NK-92 (cell line): Measurements from ENCODE around the gene PWP2.
"Not testable (repeated sequence)": the region's sequence is repeated elsewhere in the genome, so short reads cannot be mapped to it uniquely, and the experiment has no call there.

ENCODE experiments used
- DNase-seq: peaks from one replicate; lab custom pipeline; 2025; ENCODE audit not compliant: unreplicated experiment; lab: John Stamatoyannopoulos, UW

PWP2 gene

GRCh38 chr21:44082648-44083440 is 24.4 kb upstream of the PWP2 start:
- no peak for DNase-seq

DNA sequence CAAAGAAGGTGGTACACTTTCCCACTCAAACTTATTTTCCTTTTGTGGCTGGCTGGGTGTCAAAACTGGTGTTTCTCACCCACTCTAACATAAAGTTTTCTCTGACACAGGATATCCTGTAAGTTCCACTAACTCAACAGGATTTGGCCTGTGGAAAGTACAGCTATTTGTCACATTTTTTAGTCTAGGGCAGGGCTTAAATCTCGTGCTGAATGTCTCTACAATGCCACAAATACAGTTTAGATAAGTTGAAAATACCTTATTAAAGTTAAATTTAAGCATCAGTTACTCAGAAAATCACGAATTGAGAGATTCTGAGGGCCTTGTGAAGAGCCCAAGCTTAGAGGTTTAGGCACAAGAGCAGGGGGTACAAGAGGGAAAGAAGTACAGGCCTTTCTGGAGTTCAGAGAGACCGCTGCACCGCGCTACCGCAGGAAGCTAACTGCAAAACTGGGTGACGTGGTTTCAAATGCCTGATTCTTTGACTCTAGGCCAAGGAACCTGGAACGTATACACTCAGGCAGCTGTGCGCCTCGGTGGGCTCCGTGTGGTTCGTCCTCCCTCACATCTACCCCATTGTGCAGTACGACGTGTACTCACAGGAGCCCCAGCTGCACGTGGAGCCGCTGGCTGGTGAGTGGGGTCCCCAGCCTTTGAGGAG is 23.4 kb upstream of the PWP2 start:
- no peak for DNase-seq

DNA sequence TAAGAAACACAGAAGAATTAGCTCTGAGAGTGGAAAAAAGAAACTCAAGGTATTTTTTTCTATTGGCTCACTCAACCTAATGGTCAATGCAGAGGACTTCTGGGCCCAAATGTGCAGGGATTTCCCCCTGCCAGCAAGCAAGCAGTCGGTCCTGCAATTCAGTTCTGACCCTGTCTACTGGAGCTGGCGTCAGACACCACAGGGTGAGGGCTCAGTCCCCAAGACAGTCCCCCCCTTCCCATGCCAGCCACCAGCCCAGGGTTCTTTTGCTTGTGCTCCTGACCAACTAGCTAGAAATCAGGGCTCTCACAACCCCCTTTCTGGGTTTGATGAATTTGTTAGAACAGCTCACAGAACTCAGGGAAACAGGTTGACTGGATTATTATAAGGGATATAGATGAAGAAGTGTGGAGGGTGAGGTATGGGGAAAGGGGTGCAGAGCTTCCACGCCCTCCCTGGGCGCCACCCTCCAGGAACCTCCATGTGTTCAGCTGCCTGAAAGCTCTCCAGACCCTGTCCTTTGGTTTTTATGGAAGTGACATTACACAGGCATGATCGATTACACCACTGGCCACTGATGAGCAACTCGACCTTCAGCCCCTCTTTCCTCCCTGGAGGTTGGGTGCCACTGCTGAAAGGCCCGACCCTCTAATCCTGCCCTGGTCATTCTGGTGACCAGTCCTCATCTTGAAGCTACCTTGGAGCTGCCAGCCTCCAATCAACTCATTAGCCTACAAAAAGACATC is 22.5 kb upstream of the PWP2 start:
- no peak for DNase-seq

DNA sequence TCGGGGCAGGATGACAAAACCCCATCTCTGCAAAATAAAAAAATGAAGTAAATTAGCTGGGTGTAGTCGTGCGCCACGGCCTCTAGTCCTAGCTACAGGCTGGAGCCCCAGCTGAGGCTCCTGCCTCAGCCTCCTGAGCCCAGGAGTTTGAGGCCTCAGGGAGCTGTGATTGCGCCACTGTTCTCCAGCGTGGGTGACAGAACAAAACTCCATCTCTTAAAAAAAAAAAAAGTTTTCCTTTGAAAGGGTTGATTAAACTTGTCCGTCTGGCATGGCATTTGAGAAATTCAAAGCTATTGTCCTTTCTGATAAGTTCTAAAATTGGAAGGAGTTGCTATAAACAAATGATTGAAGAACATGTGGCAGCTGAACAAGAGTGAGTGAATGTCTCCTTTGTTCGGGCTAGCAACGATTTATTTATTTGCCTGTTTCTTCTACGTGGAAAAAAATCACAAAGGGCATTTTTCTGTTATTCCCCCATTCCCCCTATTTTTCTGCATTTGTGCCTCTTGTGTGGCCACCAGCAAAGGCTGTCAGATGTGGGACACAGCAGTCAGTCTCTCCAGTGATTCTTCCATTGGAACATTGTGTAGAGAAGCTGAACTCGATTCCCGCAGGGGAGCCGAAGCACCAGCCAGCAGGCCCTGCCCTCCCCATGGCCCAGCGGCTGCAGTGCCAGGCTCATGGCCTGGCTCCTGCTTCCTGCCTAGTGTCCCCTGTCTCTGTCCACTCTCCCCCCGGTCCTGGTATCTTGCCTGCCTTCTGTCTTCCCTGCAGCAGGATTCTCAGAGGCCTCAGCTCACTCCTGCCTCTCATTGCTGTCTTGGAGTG is 21.5 kb upstream of the PWP2 start:
- DNase-seq, result no peak

DNA sequence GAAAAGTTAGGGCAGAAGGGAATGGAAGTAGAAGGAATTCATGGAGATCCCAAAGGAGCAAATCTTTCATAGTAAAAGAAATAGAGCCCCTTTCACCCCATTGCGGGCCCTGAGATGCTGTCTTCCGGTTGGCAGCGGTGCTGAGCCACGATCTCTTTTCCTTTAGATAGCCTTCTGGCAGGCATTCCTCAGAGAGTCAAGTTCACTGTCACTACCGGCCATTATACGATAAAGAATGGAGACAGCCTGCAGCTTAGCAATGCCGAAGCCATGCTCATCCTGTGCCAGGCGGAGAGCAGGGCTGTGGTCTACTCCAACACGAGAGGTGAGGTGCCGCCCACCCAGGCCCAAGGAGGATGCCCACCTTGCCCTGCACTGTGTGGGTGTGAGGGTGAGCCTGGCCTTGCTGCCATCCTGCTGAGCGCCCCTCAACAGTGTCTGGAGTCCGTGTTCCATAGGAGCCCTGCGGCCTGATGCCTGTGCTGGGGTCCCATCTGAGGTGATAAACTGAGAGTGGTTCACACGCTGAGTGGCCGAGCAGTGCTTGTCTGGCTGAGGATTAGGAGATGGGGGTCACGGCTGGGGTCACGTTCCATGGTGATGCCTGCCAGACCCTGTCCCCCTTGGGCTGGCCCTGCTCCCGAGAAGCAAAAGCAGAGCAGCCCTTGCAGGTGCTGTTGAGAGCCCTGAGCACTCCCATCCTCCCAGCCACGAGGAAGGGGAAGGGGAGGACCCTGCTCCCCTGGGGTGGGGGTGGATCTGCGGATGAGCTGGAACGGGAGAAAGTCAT is 20.4 kb upstream of the PWP2 start:
- no peak for DNase-seq

DNA sequence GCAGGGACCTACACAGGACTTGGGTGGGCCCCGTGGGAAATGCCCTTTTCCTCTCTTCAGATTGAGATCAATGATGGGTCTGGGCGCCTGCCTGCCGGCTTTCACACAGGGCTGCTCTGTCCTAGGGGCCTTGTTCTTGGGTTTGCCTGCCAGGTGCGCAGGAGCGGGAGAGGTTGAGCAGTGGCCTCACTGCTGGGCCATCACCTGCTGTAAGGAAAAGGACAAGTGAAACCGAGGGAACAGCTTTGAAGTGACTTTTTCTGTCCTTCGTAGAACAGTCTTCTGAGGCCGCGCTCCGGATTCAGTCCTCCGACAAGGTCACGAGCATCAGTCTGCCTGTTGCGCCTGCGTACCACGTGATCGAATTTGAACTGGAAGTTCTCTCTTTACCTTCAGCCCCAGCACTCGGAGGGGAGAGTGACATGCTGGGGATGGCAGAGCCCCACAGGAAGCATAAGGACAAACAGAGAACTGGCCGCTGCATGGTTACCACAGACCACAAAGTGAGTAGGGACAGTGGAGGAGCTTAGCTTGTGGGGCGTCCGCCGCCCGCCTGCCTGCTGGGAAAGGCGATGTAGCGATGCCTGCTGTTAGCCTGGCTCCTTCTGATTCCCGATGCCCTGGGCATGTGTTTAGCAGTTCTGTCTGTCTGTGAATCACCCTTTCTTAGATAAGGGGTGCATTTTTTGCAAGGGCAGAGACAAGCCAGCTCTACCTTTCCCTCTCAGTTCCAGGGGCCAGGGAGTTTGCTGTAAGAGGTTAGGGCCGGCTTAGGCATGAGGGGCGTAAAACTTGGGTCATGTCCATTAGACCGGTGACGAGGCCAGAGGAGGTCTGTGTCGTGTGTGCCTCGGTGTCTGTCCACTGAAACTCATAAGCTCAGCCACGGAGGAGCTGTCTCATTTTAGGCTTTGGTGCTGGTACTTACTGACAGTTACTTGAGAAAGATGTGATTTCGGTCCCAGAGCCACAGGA is 19.5 kb upstream of the PWP2 start:
- DNase-seq, result no peak

DNA sequence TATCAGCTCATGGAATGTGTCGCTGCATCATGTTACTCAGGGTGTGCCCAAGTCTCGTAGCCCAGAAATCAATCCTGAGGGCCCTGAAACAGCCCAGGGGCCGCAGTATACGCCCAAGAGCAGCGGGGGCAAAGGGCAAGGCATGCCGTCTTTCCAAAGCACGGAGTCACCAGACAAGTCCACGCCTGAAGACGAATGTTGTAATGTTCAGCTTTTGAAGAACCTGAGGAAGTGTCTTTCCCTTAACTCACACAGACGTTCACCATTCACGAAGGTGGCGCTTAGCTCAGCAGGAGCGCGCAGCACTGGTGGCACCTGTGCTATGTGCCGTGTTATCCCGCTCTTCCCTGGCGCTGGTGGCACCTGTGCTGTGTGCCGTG is 18.8 kb upstream of the PWP2 start:
- DNase-seq, result no peak

DNA sequence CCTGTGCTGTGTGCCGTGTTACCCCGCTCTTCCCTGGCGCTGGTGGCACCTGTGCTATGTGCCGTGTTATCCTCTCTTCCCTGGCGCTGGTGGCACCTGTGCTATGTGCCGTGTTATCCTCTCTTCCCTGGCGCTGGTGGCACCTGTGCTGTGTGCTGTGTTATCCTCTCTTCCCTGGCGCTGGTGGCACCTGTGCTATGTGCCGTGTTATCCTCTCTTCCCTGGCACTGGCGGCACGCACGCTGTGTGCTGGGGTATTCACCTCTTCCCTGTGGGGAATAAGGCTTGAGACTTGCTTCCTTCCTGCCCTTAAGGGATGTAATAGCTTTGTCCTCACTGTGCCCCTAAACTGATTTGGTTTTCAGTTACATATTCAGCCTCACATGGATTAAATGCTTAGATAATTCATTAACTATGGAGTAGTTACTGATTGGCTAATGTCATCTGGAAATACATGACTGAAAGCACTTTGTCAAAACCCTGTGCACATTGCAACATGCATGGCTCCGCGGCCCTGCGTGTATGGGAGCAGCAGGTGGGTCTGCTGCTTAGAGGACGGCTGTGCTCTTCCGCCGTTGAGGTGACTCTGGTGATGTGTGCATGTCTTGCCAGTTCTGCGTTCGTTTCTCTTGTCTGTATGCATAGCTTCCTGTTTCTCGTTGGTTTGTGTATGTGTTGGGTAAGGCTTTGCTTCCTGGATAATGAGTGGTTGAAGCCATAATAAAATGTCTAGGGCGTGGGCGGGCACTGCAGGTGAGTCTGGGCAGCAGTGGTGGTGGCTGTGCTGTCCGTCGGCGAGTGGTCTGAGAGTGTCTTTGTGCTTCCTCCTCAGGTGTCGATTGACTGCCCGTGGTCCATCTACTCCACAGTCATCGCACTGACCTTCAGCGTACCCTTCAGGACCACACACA is 17.9 kb upstream of the PWP2 start:
- no peak for DNase-seq

DNA sequence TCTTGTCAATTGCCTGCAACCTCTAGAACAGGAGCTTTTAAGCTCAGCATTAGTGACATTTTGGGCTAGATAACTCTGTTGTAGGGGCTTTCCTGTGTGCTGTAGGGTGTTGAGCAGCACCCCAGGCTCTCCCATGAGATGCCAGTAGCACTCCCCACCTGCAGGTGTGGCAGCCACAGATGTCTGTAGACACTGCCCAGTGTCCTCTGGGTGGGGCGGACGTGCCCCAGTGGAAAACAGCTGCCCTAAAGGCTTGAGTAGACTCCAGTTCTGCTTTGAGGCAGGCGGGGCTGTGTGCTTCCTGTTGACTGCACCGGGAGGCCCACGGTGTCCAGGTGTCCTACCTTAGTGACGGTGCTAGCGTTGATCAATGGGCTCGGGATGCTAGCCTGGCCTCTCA is 16.9 kb upstream of the PWP2 start:
- no peak for DNase-seq

GRCh38 chr21:44092211-44092610 is 15.0 kb upstream of the PWP2 start:
- DNase-seq, result no peak

- no peak for DNase-seq
These were observed 13.4 kb upstream of the PWP2 start for GRCh38 chr21:44093761-44094160.

- no peak for DNase-seq
These were observed 12.4 kb upstream of the PWP2 start for GRCh38 chr21:44094832-44095231.

GRCh38 chr21:44098507-44098906 is 8.7 kb upstream of the PWP2 start:
- not testable (repeated sequence) for DNase-seq

- not testable (repeated sequence) for DNase-seq
These were observed 8.2 kb upstream of the PWP2 start for GRCh38 chr21:44098964-44099363.

- DNase-seq, result not testable (repeated sequence)
These were observed 390 bp downstream of the PWP2 start for GRCh38 chr21:44107589-44107988.

DNA sequence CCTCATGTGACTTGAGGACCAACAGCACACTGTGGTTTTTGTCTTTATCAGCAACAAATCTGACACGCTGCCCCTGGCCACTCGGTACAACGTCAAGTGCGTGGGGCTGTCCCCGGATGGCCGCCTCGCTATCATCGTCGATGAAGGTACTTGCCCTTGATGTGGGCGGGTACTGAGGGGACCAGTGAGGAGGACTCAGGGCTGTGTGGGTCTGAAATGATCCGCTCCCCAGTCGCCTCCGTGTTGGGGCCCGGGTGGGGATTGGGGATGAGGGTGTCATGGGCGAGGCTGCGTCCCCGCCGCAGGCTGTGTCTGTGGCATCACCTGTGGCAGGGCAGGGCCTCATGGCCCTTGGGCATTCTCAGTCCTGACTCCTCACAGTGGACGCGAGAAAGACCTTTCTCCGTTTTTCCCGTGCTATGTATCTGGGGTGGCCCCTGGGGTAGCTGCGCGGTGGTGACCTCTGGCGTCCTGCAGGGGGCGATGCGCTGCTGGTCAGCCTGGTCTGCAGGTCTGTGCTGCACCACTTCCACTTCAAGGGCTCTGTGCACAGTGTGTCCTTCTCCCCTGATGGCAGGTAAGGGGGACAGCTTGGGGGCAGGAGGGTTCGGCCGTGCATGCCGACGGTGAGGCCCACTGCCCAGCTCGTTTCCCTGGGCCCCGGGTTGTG is 6.6 kb downstream of the PWP2 start:
- not testable (repeated sequence) for DNase-seq

DNA sequence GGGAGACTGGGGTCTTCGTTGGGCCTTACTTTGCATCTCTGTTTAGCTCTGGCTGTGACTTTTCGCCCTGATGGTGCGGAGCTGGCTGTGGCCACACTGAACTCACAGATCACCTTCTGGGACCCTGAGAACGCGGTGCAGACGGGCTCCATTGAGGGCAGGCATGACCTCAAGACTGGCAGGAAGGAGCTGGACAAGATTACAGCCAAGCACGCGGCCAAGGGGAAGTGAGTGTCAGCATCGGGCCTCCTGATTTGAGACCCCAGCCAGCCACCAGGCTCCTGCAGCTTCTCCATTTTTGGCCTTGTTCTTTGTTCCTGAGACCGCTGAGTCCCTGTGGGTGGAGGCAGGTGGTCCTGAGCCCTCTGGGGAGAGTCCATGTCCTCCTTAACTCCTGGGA is 14.9 kb downstream of the PWP2 start:
- not testable (repeated sequence) for DNase-seq

GRCh38 chr21:44127827-44128226 is 20.6 kb downstream of the PWP2 start:
- not testable (repeated sequence) for DNase-seq
